Measurements from ENCODE around the gene SPSB3. TPM values are rescaled to one million over a fixed set of nuclear protein-coding genes. Genes with fewer than 3 reads are reported as not detected.
A peak's percentile ranks its signal among the peaks of the same experiment; 100 is the strongest.

The SPSB3 gene
- total and polyA plus RNA-seq, 2 of the 13 experiments (the other 11 are each of a cell fraction or from before 2014, with no cell fraction given), result 13.2 to 21.9 TPM

GRCh38 chr16:1794221-1794871 is 12.0 kb upstream of the SPSB3 start (continued):
- TF ChIP-seq UBTF (CRISPR knock-in tag; IDR thresholded peaks at IDR 0.05) (peak; percentile 80), TBX3 (IDR thresholded peaks at IDR 0.05; ENCODE audit: borderline replicate concordance) (no peak), KAT8 (CRISPR knock-in tag; IDR thresholded peaks at IDR 0.05) (no peak), FOXA1 (IDR thresholded peaks at IDR 0.05) (no peak), FOXA1 (CRISPR knock-in tag; IDR thresholded peaks at IDR 0.05) (peak; percentile 85), ZNF354B (CRISPR knock-in tag; IDR thresholded peaks at IDR 0.05) (no peak), ZBTB3 (CRISPR knock-in tag; IDR thresholded peaks at IDR 0.05; ENCODE audit: borderline replicate concordance, low read depth) (no peak), ZNF512B (CRISPR knock-in tag; IDR thresholded peaks at IDR 0.05; ENCODE audit: borderline replicate concordance) (no peak), KLF9 (CRISPR knock-in tag; IDR thresholded peaks at IDR 0.05; ENCODE audit: low read depth) (no peak), ZNF274 (CRISPR knock-in tag; IDR thresholded peaks at IDR 0.05) (peak; percentile 49; the same call in 1 of the 2 replicates), TBX2 (CRISPR knock-in tag; IDR thresholded peaks at IDR 0.05; ENCODE audit: borderline replicate concordance) (peak; percentile 36), ZSCAN22 (CRISPR knock-in tag; IDR thresholded peaks at IDR 0.05) (no peak), SALL1 (CRISPR knock-in tag; IDR thresholded peaks at IDR 0.05) (peak; percentile 61; the same call in 1 of the 2 replicates), TGIF2 (CRISPR knock-in tag; IDR thresholded peaks at IDR 0.05) (0 out of 2 replicates have a peak, but pooled peaks have one; percentile 31), HMG20B (CRISPR knock-in tag; conservative IDR thresholded peaks at IDR 0.05) (no peak; the same call in 1 of the 2 replicates), ZNF766 (CRISPR knock-in tag; IDR thresholded peaks at IDR 0.05; ENCODE audit: borderline replicate concordance) (0 out of 2 replicates have a peak, but pooled peaks have one; percentile 12), NR0B2 (CRISPR knock-in tag; IDR thresholded peaks at IDR 0.05) (peak; percentile 50; the same call in 1 of the 2 replicates), SRSF1 (optimal IDR thresholded peaks at IDR 0.05; ENCODE audit: low read depth, low read length) (peak; percentile 64), RARA (CRISPR knock-in tag; IDR thresholded peaks at IDR 0.05) (peak; percentile 74; the same call in 1 of the 2 replicates), MYC (CRISPR knock-in tag; IDR thresholded peaks at IDR 0.05; ENCODE audit: borderline replicate concordance) (peak; percentile 40; the same call in 1 of the 2 replicates), PITX1 (CRISPR knock-in tag; IDR thresholded peaks at IDR 0.05) (peak; percentile 50; the same call in 1 of the 2 replicates), IRF9 (CRISPR knock-in tag; IDR thresholded peaks at IDR 0.05; ENCODE audit: borderline replicate concordance) (peak; percentile 89; the same call in 1 of the 2 replicates), SP2 (CRISPR knock-in tag; IDR thresholded peaks at IDR 0.05) (0 out of 2 replicates have a peak, but pooled peaks have one; percentile 38), ZNF12 (CRISPR knock-in tag; IDR thresholded peaks at IDR 0.05) (peak; percentile 46; the same call in 1 of the 2 replicates), SP5 (CRISPR knock-in tag; IDR thresholded peaks at IDR 0.05; ENCODE audit: borderline replicate concordance, low read depth) (peak; percentile 84)

All from HepG2 (cell line).